AG04450 (cell line): Measurements from ENCODE around the gene FAM170A. TPM values are rescaled to one million over a fixed set of nuclear protein-coding genes. Genes with fewer than 3 reads are reported as not detected.

Experiments
- CTCF ChIA-PET: fragments of 300-600, 350-600 bp; formaldehyde crosslinking; extraction: SDS; loops from one replicate; lab custom pipeline; 2022; ENCODE audit warnings: antibody characterized with exemption, inconsistent platforms; lab: Charles Lee
- POLR2A ChIA-PET: fragments of 350-600 bp; formaldehyde crosslinking; extraction: SDS; loops from one replicate; lab custom pipeline; 2021; ENCODE audit warnings: antibody characterized with exemption, inconsistent platforms; lab: Yijun Ruan, JAX
- DNase-seq: peaks from one replicate; pipeline ENCODE4 v3.0.0-alpha.2; 2011; ENCODE audit warnings: low read depth, low spot score
- H3K27ac ChIP-seq: one replicate; pipeline ENCODE4 v1.5.1; 2012; ENCODE audit warnings: low read depth, low read length, control low read depth
- H3K27me3 ChIP-seq: one replicate; pipeline ENCODE4 v1.6.0; 2012; ENCODE audit warnings: low read length; ENCODE audit not compliant: control insufficient read depth, insufficient read depth
- H3K4me3 ChIP-seq: 2 replicates; pipeline ENCODE4 v1.5.1; 2011; ENCODE audit warnings: mild to moderate bottlenecking, low read depth, low read length, control low read depth
- H3K9me3 ChIP-seq: 2 replicates; pipeline ENCODE4 v1.5.1; 2012; ENCODE audit warnings: low read length; ENCODE audit not compliant: control insufficient read depth, insufficient read depth
- CTCF ChIP-seq: IDR thresholded peaks from 2 replicates; pipeline ENCODE4 v1.5.1; 2011; ENCODE audit warnings: low read depth, low read length, control low read depth, inconsistent platforms
- polyA plus RNA-seq: library from polyadenylated mRNA; depleted of rRNA; stranded (reverse); fragments of >200 nt; gene quantifications from 2 replicates; pipeline ENCODE4 v1.2.3, GENCODE V29; 2011

FAM170A gene
- polyA plus RNA-seq, 1 experiment: not detected

GRCh38 chr5:119613937-119614336 is 15.4 kb upstream of the FAM170A start:
- TF ChIP-seq CTCF: no peak
- CTCF ChIA-PET: no interaction called here
- no peak overlapping the region for H3K4me3 ChIP-seq
- H3K27me3 ChIP-seq: no peaks in the 10 kb centered on the region
- no peak overlapping the region for H3K27ac ChIP-seq
- DNase-seq: no peak
- no peaks in the 10 kb centered on the region for H3K9me3 ChIP-seq
- POLR2A ChIA-PET: no interaction called here

GRCh38 chr5:119614838-119615237 is 14.5 kb upstream of the FAM170A start:
- Histone ChIP-seq H3K4me3 (no peak overlapping the region), H3K9me3 (no peaks in the 10 kb centered on the region), H3K27ac (no peak overlapping the region), H3K27me3 (no peaks in the 10 kb centered on the region)
- ChIA-PET POLR2A (no interaction called here), CTCF (no interaction called here)
- no peak for DNase-seq
- no peak for TF ChIP-seq CTCF

GRCh38 chr5:119626086-119626485 is 3.3 kb upstream of the FAM170A start:
- Histone ChIP-seq H3K27ac (no peak overlapping the region), H3K27me3 (no peaks in the 10 kb centered on the region), H3K4me3 (no peak overlapping the region), H3K9me3 (no peaks in the 10 kb centered on the region)
- DNase-seq: no peak
- no peak for TF ChIP-seq CTCF
- ChIA-PET CTCF (no interaction called here), POLR2A (no interaction called here)

- Histone ChIP-seq H3K27ac (no peak overlapping the region), H3K27me3 (no peaks in the 10 kb centered on the region), H3K4me3 (no peak overlapping the region), H3K9me3 (no peaks in the 10 kb centered on the region)
- ChIA-PET CTCF (no interaction called here), POLR2A (no interaction called here)
- TF ChIP-seq CTCF: no peak
- no peak for DNase-seq
Measured at GRCh38 chr5:119630752-119631440, 1.5 kb downstream of the FAM170A start.

GRCh38 chr5:119631660-119632059 is 2.3 kb downstream of the FAM170A start:
- ChIA-PET CTCF (no interaction called here), POLR2A (no interaction called here)
- no peak for TF ChIP-seq CTCF
- no peak for DNase-seq
- no peak overlapping the region for H3K27ac ChIP-seq
- no peak overlapping the region for H3K4me3 ChIP-seq
- H3K9me3 ChIP-seq: no peaks in the 10 kb centered on the region
- H3K27me3 ChIP-seq: no peaks in the 10 kb centered on the region
